ENCODE data around the gene PHF19.

The PHF19 gene

GRCh38 chr9:120876842-120877240 is at the start of gene PHF19:
Gene PHF19, minus strand, starts transcription at chr9:120877188. Its CDS starts 2,447 bp downstream, at chr9:120874741.
- DNase-seq: peak; percentile 68

DNA sequence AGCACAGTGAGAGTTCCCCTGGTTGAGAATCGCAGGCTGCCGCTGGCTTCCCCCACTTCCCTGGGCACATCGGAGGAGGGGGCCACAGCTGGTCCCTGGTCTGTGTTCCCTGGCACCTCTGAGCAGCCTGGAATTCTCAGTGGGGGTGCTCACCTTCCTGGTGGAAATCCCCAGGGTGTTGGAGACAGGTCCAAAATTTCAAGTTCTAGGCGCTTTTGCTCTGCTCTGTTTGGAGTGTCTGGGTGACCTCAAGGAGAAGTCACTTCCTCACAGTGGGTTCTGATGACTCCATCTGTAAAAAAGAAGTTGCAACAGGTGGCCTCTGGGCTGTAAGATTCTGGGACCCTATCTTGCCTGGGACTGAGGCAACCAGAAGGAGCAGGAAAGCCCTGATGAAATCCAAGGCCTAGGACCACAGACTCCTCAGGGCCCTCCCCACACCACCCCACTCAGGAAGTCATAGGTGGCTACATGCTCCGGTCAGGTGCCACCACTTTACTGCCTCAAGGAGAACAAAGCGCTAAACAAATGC is 49.5 kb upstream of the PHF19 start, which contains the start of gene TRAF1:
TSS of gene TRAF1 (minus strand) at position 400 of the 532 bp plus-strand sequence. CDS start 721 bp downstream, outside the sequence.
- DNase-seq: peak; percentile 39

GRCh38 chr9:120925535-120926396 is 48.8 kb upstream of the PHF19 start:
- DNase-seq: peak; percentile 90

GRCh38 chr9:120924698-120925534 is 47.9 kb upstream of the PHF19 start:
- no peak for DNase-seq

DNA sequence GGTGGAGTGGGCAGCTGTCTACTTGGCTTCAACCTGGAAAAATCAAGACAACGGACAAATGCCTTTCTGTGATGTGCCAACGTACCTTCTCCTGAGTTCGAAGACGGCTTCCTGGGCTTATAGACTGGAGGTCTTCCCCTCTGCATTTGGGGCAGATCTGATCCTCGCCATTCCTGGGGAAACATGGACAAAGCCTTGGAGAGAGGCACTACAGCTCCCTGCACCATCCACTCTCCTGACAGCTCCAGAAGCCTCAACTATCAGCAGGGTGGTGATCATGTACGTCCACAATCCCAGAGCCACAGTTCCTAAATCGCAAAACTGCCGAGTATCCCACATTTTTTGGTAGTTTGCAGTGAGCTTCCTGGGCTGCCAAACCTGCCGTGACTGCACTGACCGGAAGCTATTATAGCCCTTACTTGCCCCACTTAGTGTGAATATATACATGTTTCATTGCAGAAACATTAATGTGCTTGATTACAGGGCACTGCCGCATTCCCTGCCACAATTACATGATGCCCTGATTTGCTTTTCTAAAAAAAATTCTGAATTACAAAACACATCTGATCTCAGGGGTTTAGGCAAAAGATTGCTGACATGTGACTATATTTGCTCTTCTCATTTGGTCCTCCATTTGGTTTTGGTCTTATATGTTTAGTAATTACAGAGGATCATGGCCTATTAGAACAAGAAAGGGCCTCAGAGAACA is 46.8 kb upstream of the PHF19 start:
- DNase-seq: no peak

DNA sequence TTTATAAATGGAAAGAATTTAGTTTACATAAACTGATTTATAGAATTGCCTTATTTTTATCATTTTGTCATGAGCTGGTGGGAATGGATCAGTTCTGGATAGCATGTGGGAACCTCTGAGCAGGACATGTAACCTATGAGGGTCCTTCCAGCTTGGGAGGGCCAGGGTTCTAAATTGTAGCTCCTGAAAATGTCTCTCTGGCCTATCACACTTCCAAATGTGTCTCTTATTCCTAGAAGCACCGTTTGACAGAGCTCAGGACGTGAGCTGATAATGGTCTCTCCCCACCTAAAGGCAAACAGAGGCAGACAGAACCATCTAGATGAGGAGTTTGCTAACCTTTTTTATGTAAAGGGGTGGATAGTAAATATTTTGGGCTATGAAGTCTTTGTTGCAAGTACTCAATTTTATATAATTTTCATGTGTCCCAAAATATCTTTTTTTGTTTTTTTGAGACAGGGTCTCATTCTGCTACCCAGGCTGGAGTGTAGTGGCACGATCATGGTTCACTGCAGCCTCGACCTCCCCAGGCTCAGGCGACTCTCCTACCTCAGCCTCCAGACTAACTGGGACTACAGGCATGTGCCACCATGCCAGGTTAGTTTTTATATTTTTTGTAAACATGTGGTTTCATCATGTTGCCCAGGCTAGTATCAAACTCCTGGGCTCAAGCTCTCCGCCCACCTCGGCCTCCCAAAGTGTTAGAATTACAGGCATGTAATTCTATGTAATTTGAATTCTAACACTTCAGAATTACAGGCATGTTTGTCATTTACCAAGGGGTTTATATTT is 45.6 kb upstream of the PHF19 start:
- no peak for DNase-seq

GRCh38 chr9:120921661-120922181 is 44.7 kb upstream of the PHF19 start:
- DNase-seq: no peak

DNA sequence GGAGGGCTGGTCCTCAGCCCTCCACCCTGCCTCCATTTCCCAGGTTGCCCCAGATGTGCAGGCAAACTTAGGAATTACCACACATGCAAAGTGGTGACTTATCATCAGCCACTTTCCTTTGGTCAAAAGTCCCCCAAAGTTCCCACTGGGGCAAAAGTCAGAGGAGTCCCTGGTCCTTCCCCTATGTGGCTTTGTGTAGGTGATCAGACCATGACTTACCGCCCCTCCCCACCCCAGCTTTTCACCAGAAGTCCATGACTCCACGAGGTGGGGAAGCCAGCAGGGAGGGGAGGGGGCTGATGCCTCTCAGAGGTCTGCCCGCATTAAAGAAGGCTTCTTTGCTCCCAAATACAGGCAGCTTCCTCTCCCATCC is 43.8 kb upstream of the PHF19 start:
- DNase-seq: no peak

DNA sequence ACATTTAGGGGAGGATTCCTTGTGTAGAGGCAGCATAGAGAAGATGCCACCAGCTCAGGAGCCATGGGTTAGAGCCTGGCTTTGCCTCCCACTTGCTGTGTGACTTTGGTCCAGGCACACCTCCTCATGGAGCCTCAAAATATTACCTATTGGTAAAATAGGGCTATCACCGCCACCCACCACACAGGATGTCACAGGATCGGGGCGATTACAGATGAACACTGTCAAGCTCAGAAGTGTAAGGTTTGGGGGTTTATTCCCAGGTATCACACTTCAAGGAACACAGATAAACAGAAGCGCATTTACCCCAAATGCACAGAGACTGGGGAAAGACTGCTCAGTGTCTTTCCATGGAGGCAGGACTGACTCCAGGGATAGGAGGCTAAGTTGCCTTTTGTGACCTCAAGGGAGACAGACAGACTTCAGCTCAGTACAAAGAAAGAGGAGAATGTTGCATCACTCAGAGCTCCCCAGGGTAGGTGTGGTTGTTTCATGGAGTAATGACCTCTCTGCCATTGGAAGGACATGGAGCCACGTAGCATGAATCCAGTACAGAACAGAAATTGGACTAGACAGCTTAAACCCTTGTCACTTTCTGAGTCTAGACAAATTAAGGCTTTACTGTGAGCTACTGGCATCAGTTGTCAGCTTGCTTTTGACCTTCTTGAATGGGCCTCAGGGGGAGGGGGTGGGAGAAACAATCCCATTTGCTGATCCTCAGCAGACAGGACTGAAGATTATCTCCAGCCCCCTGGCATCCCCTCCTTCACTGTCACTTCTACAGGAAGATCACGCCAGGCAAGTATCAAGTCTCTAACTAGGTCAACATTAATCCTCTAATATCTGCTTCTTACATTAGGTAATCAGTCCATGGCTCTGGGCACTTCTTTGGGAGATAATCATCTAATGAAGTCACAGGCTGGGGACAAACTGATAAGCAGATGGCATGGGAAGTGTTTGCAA is 43.1 kb upstream of the PHF19 start:
- DNase-seq: no peak

DNA sequence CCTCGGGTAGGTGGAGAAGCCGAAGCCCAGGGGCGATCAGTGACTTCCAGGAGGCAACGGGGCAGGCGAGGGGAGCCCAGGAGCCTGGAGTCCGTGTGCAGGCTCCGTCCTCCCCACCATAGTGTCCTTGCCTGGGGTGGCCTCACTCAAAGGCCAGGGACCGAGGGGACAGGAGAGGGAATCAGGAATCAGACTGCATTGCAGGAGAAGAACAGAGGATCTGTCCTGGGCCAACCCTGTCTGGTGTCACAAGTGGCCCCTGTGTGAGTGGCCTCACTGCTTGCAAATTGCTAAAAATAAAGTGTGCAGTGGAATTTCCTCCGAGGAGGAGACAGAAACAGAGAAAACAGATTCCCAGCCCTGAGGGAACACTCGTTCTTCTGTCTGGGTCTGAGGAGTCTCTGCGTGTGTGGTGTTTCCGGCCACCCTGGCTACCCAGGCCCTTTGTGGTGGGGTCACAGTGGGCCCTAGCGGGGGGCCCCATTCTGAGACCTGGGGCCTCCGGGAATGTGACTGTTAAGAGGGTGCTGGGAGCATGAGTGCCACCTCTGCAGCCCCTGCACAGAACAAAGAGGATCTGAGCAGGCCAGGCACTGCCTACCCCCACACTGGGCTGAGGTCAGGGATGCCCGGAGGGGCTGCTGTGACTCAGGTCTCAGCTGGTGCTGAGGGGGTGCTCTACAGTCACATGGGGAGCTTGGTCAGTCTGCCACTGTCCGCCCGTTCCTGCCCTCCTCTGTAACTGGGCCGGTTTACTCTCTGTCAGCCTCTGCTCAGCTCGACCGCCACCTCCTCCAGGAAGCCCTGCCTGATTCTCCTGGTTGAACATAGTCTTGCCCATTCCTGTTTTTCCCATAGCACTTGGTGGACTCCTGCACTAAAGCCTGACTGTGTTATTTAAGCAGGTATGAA is 42.2 kb upstream of the PHF19 start:
- no peak for DNase-seq

GRCh38 chr9:120917929-120918762 is 41.2 kb upstream of the PHF19 start:
- no peak for DNase-seq

DNA sequence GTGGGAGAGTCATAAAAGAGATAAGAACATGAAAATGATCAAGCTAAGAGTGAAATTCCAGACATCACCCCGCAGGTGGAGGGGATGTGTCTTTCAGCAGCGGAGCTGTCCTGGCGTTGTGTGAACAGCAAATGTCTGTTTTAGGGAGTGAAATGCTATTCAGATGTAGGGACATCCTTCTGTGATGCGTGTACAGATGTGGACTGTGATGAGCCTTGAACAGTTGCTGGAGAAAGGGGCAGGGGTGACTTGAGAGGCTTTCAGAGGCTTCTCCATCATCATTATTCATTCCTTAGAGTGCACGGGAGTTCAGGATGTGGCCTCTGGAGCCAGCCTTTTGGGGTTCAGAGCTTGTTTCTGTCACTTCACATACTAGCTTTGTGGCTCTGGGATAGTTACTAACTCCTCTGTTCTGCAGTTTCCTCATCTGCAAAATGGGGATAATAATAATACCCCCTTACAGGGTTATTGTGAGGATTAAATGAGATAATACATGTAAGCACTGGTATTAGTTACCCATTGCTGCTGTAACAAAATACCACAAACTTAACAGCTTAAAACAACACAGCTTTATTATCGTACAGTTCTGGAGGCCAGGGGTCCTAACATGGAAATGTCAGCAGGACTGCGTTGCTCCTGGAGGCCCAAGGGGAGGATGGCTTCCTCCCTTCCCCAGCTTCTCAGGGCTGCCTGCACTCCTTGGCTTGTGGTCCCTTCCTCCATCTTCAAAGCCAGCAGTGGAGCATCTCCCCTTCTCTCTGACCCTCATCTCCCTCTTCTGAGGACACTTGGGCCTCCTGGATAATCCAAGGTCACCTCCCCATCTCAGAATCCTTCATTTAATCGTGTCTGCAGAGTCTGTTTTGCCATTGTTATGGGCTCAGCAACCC is 40.2 kb upstream of the PHF19 start:
- no peak for DNase-seq

- DNase-seq: no peak
Measured at GRCh38 chr9:120916588-120916987, 39.6 kb upstream of the PHF19 start.

DNA sequence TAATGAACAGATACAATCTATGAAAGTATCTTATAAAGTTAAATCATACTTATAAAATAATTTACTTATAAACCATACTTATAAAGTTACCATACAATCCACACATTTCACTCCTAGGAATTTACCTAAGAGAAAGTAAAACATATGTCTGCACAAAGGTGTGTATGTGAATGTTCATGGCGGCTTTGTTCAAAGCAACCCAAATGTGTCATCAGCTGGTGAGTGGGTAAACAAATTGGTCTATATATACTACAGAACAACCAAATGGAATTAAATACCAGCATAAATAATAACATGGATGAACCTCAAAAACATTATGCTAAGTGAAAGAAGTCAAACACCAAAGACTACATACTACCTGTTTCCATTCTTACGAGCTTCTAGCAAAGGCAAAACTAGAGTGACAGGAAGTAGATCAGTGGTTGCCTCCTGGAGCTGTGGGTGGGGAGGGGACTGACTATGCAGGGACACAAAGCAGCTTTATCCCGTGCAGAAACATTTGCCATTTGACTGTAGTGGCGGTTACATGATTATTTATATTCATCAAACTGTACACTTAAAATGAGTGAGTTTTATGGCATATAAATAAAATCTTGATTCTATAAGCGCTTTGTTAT is 39.0 kb upstream of the PHF19 start:
- DNase-seq: peak; percentile 66

DNA sequence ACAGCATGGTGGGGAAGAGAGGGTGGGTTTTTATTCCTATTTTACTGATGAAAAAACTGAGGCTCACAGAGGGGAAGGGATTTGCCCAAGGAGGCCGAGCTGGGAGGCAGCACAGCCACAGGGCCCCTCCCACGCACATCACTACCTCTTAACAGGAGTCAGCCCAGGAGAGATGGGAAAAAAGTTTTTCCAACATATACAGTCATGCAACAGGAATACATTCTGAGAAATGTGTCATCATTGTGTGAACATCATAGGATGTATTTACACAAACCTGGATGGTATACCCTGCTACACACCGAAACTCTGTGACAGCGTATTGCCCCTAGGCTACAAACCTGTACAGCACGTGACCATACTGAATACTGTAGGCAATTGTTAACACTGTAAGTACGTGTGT is 38.0 kb upstream of the PHF19 start:
- no peak for DNase-seq

DNA sequence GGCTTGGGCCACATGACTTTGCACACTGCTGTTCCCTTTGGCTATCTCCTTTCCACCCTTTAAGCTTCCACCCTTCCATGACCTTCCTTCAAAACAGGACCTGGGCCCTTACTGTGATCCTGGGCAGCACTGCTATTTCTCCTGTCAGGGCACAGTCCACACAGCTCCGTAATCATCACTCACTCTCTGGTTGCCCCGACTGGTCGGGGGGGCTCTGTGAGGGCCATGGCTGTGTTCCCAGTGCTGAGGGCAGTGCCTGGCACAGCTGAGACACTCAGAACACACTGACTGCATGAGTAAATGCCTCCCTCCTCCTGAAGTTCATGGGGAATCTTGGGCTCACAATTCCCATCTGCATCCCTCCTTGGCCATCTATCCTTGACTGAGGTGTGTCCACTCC is 37.4 kb upstream of the PHF19 start:
- no peak for DNase-seq

Data from activated CD4-positive, alpha-beta T cell treated with anti-CD3 and anti-CD28 coated beads for 48 hours (primary cell).